Left ventricle myocardium inferior (tissue), 1 donor: ENCODE results near the gene ARPC4. TPM values are rescaled to one million over a fixed set of nuclear protein-coding genes. Genes with fewer than 3 reads are reported as not detected.
A peak's percentile ranks its signal among the peaks of the same experiment; 100 is the strongest.
"Not testable (repeated sequence)": the region's sequence is repeated elsewhere in the genome, so short reads cannot be mapped to it uniquely, and the experiment has no call there.

Experiments
- DNase-seq: peaks from one replicate; pipeline ENCODE4 v3.0.0-alpha.2; 2020
- H3K27ac ChIP-seq: fragments of 200-600 bp; replicated peaks from 2 replicates; pipeline ENCODE4 v1.8.0; 2021
- H3K27me3 ChIP-seq: fragments of 200-600 bp; 2 replicates; pipeline ENCODE4 v1.8.0; 2021; ENCODE audit warnings: low read depth
- H3K36me3 ChIP-seq: fragments of 200-600 bp; 2 replicates; pipeline ENCODE4 v1.8.0; 2021
- H3K4me1 ChIP-seq: fragments of 200-600 bp; 2 replicates; pipeline ENCODE4 v1.8.0; 2021
- H3K4me3 ChIP-seq: fragments of 200-600 bp; 2 replicates; pipeline ENCODE4 v1.8.0; 2021; ENCODE audit warnings: mild to moderate bottlenecking, moderate library complexity
- H3K9me3 ChIP-seq: fragments of 200-600 bp; replicated peaks from 2 replicates; pipeline ENCODE4 v1.8.0; 2021
- intact Hi-C: fragments of 100-400 bp; cut with micrococcal nuclease; formaldehyde crosslinking; loops from one replicate; pipeline ENCODE4 v1.11.0; 2022
- total RNA-seq: library from RNA; stranded (reverse); fragmentation: NEBNext Ultra II Directional; extraction: Animal tissue kit (Norgen Biotek cat#: 25700); gene quantifications from one replicate; pipeline ENCODE4 v1.2.1, GENCODE V29; 2021
- TF ChIP-seq, protein P1 (sequence below): fragments of 200-600 bp; IDR thresholded peaks from 2 replicates; pipeline ENCODE4 v1.8.0; 2021; ENCODE audit warnings: antibody characterized with exemption, mild to moderate bottlenecking, borderline replicate concordance
- donor health status: DM: no; HTN: yes; CAD: no; lungs with severe emphysema.

Gene ARPC4
- total RNA-seq, 1 donor from 2014 or later = 52.9 TPM

DNA sequence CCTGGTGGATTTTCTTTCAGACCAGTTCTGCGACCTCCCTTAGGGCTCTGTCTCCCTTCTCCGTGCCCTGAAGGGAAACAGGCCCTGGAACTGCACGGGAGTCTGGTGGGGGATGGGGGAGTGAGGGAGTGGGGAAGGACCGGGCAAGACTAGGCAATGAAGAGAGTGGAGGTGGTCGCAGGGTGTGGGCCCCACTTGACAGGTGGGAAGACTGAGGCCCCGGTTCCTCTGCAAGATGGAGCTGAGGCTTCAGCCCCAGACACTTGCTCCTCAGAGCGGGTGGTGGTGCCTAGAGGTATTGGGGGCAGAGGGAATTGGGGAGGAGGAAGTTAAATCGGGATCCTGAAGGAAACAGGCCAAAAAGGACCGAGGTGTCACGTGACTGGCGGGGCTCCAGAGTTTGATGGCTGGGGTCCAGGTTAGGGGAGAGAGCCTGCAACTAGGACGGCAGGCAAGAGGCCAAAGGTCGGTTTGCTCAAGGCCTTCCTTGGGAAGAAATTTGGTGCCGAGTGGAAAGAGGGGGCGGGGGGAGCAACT lies 22.5 kb upstream of the ARPC4 start:
- DNase-seq = peak; percentile 91
- intact Hi-C loops = no loop called here
- Histone ChIP-seq H3K4me3 (peak overlapping the region; percentile 82), H3K9me3 (no peaks in the 10 kb centered on the region), H3K36me3 (peaks cover 6% of the 10 kb centered on the region), H3K4me1 (peaks cover 47% of the 10 kb centered on the region), H3K27me3 (no peaks in the 10 kb centered on the region), H3K27ac (peak overlapping the region; percentile 80)
- TF ChIP-seq, protein P1, sequence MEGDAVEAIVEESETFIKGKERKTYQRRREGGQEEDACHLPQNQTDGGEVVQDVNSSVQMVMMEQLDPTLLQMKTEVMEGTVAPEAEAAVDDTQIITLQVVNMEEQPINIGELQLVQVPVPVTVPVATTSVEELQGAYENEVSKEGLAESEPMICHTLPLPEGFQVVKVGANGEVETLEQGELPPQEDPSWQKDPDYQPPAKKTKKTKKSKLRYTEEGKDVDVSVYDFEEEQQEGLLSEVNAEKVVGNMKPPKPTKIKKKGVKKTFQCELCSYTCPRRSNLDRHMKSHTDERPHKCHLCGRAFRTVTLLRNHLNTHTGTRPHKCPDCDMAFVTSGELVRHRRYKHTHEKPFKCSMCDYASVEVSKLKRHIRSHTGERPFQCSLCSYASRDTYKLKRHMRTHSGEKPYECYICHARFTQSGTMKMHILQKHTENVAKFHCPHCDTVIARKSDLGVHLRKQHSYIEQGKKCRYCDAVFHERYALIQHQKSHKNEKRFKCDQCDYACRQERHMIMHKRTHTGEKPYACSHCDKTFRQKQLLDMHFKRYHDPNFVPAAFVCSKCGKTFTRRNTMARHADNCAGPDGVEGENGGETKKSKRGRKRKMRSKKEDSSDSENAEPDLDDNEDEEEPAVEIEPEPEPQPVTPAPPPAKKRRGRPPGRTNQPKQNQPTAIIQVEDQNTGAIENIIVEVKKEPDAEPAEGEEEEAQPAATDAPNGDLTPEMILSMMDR = no peak

GRCh38 chr3:9771007-9771406 lies 21.9 kb upstream of the ARPC4 start:
- H3K9me3 ChIP-seq, H3K4me3 ChIP-seq, intact Hi-C loops, H3K27me3 ChIP-seq, DNase-seq, H3K36me3 ChIP-seq: not testable (repeated sequence)
- Histone ChIP-seq H3K27ac (peak overlapping the region; percentile 80), H3K4me1 (peaks cover 47% of the 10 kb centered on the region)

DNA sequence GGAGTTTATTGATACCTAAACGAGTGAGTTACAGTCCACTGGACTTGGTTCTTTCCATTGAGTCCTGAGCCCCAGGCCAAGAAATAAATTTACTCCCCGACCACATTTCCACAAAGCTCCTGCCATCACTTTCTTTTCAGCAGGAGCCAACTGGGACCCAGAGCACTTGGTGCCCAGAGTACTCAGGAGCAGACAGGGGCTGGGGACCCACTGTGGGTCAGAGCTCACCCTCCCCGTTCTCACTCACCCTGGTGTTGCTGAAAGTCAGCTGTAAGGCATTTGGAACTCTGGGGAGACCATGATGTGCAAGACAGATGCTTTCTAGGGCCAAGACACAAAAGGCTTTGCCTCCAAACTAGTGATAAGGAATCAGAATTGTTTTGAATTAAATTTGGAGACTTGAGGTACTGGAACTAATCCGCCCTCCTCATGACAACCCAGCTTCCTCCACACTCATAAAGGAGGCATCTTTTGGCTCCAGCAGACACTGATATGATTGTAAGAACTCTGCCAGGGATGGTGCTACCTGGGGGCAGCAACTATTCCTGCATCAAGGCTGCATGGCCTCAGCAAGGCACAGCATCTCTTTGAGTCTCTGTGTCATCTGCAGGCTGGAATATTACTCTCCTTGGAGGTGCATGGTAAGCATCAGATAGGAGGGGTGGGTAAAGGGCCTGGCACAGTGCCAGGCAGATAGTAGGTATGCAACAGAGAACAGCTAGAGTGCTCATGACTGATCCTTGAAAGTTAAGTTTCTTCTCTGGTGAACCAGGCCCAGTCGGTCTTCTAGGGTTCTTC lies 15.8 kb upstream of the ARPC4 start:
- TF ChIP-seq, protein P1 = no peak
- no peak for DNase-seq
- Histone ChIP-seq H3K4me3 (no peak overlapping the region), H3K27ac (no peak overlapping the region), H3K9me3 (no peaks in the 10 kb centered on the region), H3K4me1 (peaks cover 10% of the 10 kb centered on the region), H3K36me3 (peaks cover 26% of the 10 kb centered on the region), H3K27me3 (no peaks in the 10 kb centered on the region)
- intact Hi-C loops = no loop called here

DNA sequence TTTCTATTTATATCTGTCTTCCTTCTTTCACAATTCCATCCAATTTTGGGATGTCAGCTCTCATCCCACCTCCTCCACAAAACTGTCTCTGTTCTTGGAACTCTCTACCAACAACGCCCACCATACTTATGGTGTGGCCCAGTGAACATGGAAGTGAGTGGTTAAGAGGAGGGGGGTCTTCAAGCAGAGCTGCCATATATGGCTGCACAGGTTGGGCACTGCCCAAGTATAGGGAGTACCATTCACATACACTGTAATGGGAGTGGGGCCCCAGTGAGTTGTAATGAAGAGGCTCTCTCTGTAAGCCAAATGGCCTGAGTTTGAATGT lies 15.2 kb upstream of the ARPC4 start:
- Histone ChIP-seq H3K4me3 (no peak overlapping the region), H3K27ac (no peak overlapping the region), H3K27me3 (no peaks in the 10 kb centered on the region), H3K4me1 (peaks cover 10% of the 10 kb centered on the region), H3K9me3 (no peaks in the 10 kb centered on the region), H3K36me3 (peaks cover 32% of the 10 kb centered on the region)
- intact Hi-C loops = no loop called here
- no peak for DNase-seq
- TF ChIP-seq, protein P1 = no peak

GRCh38 chr3:9778143-9779074 lies 14.5 kb upstream of the ARPC4 start:
- no peak overlapping the region for H3K4me3 ChIP-seq
- no peak for DNase-seq
- peaks cover 39% of the 10 kb centered on the region for H3K36me3 ChIP-seq
- no peak overlapping the region for H3K27ac ChIP-seq
- peaks cover 10% of the 10 kb centered on the region for H3K4me1 ChIP-seq
- H3K27me3 ChIP-seq = no peaks in the 10 kb centered on the region
- H3K9me3 ChIP-seq = no peaks in the 10 kb centered on the region
- TF ChIP-seq, protein P1 = no peak
- intact Hi-C loops = no loop called here
